Panc1 (cell line): ENCODE data around the gene ATF7. TPM values are rescaled to one million over a fixed set of nuclear protein-coding genes. Genes with fewer than 3 reads are reported as not detected.

Experiments
- ATAC-seq: fragments of 200-7000 bp; cut with Tn5 transposase; 2 replicates; pipeline ENCODE4 v1.9.1; 2020; ENCODE audit warnings: mild to moderate bottlenecking, moderate library complexity
- BruUV-seq: library from RNA; stranded (reverse); fragments of 400-500 nt; replicated peaks from 2 replicates; lab custom pipeline; 2021; lab: Mats Ljungman, UMichigan
- CTCF ChIA-PET: fragments of 300-600 bp; sonication (Branson Sonifier 250); formaldehyde crosslinking; loops from one replicate; lab custom pipeline; 2022; ENCODE audit warnings: antibody characterized with exemption; lab: Charles Lee
- POLR2A ChIA-PET: fragments of 300-600 bp; sonication (Branson Sonifier 250); formaldehyde crosslinking; loops from one replicate; lab custom pipeline; 2022; ENCODE audit warnings: antibody characterized with exemption; lab: Charles Lee
- DNase-seq: peaks from one replicate; pipeline ENCODE4 v3.0.0-alpha.2; 2010; ENCODE audit warnings: low read depth, low spot score
- H3K27ac ChIP-seq: 2 replicates; pipeline ENCODE4 v1.5.1; 2011; ENCODE audit warnings: mild to moderate bottlenecking, low read length, inconsistent platforms
- H3K27me3 ChIP-seq: fragments of 200-500 bp; sonication (Bioruptor generic); 2 replicates; pipeline ENCODE4 v1.6.0; 2014; ENCODE audit warnings: low read length, inconsistent platforms; ENCODE audit not compliant: control insufficient read depth, insufficient read depth
- H3K36me3 ChIP-seq: fragments of 200-500 bp; sonication (Bioruptor generic); 2 replicates; pipeline ENCODE4 v1.5.1; 2014; ENCODE audit warnings: inconsistent platforms, mild to moderate bottlenecking, low read length, moderate library complexity; ENCODE audit not compliant: control insufficient read depth, insufficient read depth
- H3K4me1 ChIP-seq: 2 replicates; pipeline ENCODE4 v1.5.1; 2011; ENCODE audit warnings: inconsistent platforms, mild to moderate bottlenecking, low read length, moderate library complexity; ENCODE audit not compliant: control insufficient read depth, insufficient read depth
- H3K4me3 ChIP-seq, 2 experiments: 2 replicates each; pipeline ENCODE4 v1.5.1; 2011 to 2012; ENCODE audit warnings: low read depth in 2 of 2, low read length in 2 of 2, mild to moderate bottlenecking in 2 of 2, inconsistent platforms in 1 of 2, moderate library complexity in 1 of 2
- H3K9me3 ChIP-seq: fragments of 200-500 bp; sonication (Bioruptor generic); 2 replicates; pipeline ENCODE4 v1.5.1; 2014; ENCODE audit warnings: low read depth, mild to moderate bottlenecking, inconsistent platforms, low read length, moderate library complexity; ENCODE audit not compliant: control insufficient read depth, insufficient read depth
- CTCF ChIP-seq: fragments of 450-650 bp; IDR thresholded peaks from 2 replicates; pipeline ENCODE4 v1.5.1; 2017; ENCODE audit warnings: mild to moderate bottlenecking
- POLR2AphosphoS5 ChIP-seq: IDR thresholded peaks from 2 replicates; pipeline ENCODE4 v1.6.1; 2012; ENCODE audit warnings: mild to moderate bottlenecking, low read depth, low read length, moderate library complexity
- REST ChIP-seq, 2 experiments: IDR thresholded peaks; 2 replicates each; pipeline ENCODE4 v1.6.1; 2011 to 2012; ENCODE audit warnings: low read depth in 2 of 2, control low read depth in 1 of 2, low read length in 1 of 2, mild to moderate bottlenecking in 1 of 2, moderate library complexity in 1 of 2; ENCODE audit not compliant: insufficient read depth in 1 of 2
- SIN3A ChIP-seq: IDR thresholded peaks from 2 replicates; pipeline ENCODE4 v1.6.1; 2012; ENCODE audit warnings: low read depth, mild to moderate bottlenecking, low read length, moderate library complexity, borderline replicate concordance; ENCODE audit not compliant: insufficient read depth
- TCF7L2 ChIP-seq: IDR thresholded peaks from 2 replicates; pipeline ENCODE4 v1.6.1; 2011; ENCODE audit warnings: mild to moderate bottlenecking, low read depth, low read length, inconsistent platforms
- in situ Hi-C: cut with HindIII; loops from 2 replicates; pipeline ENCODE4 v1.10.0; 2016; ENCODE audit warnings: low sequenced_read_pairs, low pct_unique_long_range_greater_than_20kb
- intact Hi-C: fragments of 100-400 bp; cut with micrococcal nuclease; formaldehyde crosslinking; loops from one replicate; pipeline ENCODE4 v1.10.0; 2022; ENCODE audit not compliant: unreplicated experiment
- total RNA-seq: library from RNA; stranded (reverse); gene quantifications from one replicate; pipeline ENCODE4 v1.2.1, GENCODE V29; 2021; ENCODE audit not compliant: unreplicated experiment

Gene ATF7
- total RNA-seq, 1 experiment from 2014 or later: 29.5 TPM

- in situ Hi-C loops: no loop called here
- intact Hi-C loops: no loop called here
- Histone ChIP-seq H3K36me3 (no peaks in the 10 kb centered on the region; the same call in 1 of the 2 replicates), H3K27me3 (no peaks in the 10 kb centered on the region), H3K4me3 (peak within 1 kb of the TSS; percentile 66 to 80), H3K9me3 (no peaks in the 10 kb centered on the region), H3K27ac (peak within 1 kb of the TSS; percentile 98), H3K4me1 (peaks cover 35% of the 10 kb centered on the region)
- TF ChIP-seq SIN3A: 0 out of 2 replicates have a peak, but pooled peaks have one; percentile 13
- TF ChIP-seq POLR2AphosphoS5: peak; percentile 86
- TF ChIP-seq REST (IDR thresholded peaks at IDR 0.05; ENCODE audit: insufficient read depth in 1 of 2, low read depth in 2 of 2, low read length in 1 of 2): no peak
- ATAC-seq (peak; percentile 88), DNase-seq (peak; percentile 96)
- ChIA-PET CTCF (interaction anchor here (0.6 kb wide), 1 partner anchor 50 kb away, joined by 5 read pairs; no protein-coding TSS in a partner anchor), POLR2A (interaction anchor here (0.5 to 1.2 kb wide), 7 partner anchors 14 to 707 kb away, joined by 3 to 6 read pairs (median 3); no protein-coding TSS in a partner anchor)
- BruUV-seq: no TSS peak
Observed at GRCh38 chr12:53500776-53501614, 125.2 kb downstream of the ATF7 start, which contains the start of gene TARBP2. Gene TARBP2, plus strand, starts transcription at chr12:53501283. Its CDS starts 126 bp downstream, at chr12:53501409.

- intact Hi-C loops: no loop called here
- ChIA-PET CTCF (interaction anchor here (0.7 kb wide), 1 partner anchor 18 kb away, joined by 6 read pairs; no protein-coding TSS in a partner anchor), POLR2A (interaction anchor here (0.5 to 1.2 kb wide), 7 partner anchors 15 to 708 kb away, joined by 3 to 6 read pairs (median 3); no protein-coding TSS in a partner anchor)
- ATAC-seq (no peak), DNase-seq (no peak)
- peak overlapping the region; percentile 98 for H3K27ac ChIP-seq
- BruUV-seq: TSS peak; percentile 67
- no peaks in the 10 kb centered on the region for H3K27me3 ChIP-seq
- TF ChIP-seq POLR2AphosphoS5 (peak; percentile 43; the same call in 1 of the 2 replicates), TCF7L2 (0 out of 2 replicates have a peak, but pooled peaks have one; percentile 37), CTCF (no peak), SIN3A (no peak), REST (IDR thresholded peaks at IDR 0.05; ENCODE audit: insufficient read depth in 1 of 2, low read depth in 2 of 2, low read length in 1 of 2) (no peak)
- H3K4me1 ChIP-seq: peaks cover 37% of the 10 kb centered on the region
- no peaks in the 10 kb centered on the region for H3K9me3 ChIP-seq
- in situ Hi-C loops: no loop called here
- peak overlapping the region; percentile 66 to 80 for H3K4me3 ChIP-seq
- H3K36me3 ChIP-seq: no peaks in the 10 kb centered on the region; the same call in 1 of the 2 replicates
Observed at GRCh38 chr12:53500142-53500775, 125.9 kb downstream of the ATF7 start.
